ENCODE data around the gene SPHK1. TPM values are rescaled to one million over a fixed set of nuclear protein-coding genes. Genes with fewer than 3 reads are reported as not detected.

The SPHK1 gene
- total and polyA plus RNA-seq, 7 donors: 0.90 to 21.3 (median 3.1) TPM

DNA sequence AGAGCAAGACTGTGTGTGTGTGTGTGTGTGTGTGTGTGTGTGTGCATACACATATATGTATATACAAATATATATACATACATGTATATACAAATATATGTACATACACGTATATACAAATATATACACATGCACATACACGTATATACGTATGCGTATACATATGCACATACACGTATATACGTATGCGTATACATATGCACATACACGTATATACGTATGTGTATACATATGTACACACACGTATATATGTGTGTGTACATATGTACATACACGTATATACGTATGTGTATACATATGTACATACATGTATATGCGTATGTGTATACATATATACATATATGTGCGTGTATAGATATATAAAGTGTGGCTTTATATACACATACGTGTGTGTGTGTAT lies 31.4 kb downstream of the SPHK1 start:
- H3K4me3 ChIP-seq: no peak overlapping the region
- H3K27me3 ChIP-seq (ENCODE audit: insufficient read depth in 3 of 3, low read length in 2 of 3): no peaks in the 10 kb centered on the region
- peaks cover 0 to 11% of the 10 kb centered on the region in 2 donors for H3K36me3 ChIP-seq (ENCODE audit: insufficient read depth in 1 of 2, low read depth in 1 of 2)
- intact Hi-C loops (cut with DNase I): loop anchor here in 1 of 2 donors (5.0 kb wide), 1 partner anchor 37 kb away; the partner anchor contains the start of gene UBE2O
- H3K27ac ChIP-seq: peak overlapping the region; percentile 69
- no peak for DNase-seq
- no peak for ATAC-seq
- WGBS, 3 donors: 81 to 91% (median 82%) methylated on average over 15 of the region's 15 CpGs
- H3K4me1 ChIP-seq: peaks cover 51% of the 10 kb centered on the region
- TF ChIP-seq, protein P1, sequence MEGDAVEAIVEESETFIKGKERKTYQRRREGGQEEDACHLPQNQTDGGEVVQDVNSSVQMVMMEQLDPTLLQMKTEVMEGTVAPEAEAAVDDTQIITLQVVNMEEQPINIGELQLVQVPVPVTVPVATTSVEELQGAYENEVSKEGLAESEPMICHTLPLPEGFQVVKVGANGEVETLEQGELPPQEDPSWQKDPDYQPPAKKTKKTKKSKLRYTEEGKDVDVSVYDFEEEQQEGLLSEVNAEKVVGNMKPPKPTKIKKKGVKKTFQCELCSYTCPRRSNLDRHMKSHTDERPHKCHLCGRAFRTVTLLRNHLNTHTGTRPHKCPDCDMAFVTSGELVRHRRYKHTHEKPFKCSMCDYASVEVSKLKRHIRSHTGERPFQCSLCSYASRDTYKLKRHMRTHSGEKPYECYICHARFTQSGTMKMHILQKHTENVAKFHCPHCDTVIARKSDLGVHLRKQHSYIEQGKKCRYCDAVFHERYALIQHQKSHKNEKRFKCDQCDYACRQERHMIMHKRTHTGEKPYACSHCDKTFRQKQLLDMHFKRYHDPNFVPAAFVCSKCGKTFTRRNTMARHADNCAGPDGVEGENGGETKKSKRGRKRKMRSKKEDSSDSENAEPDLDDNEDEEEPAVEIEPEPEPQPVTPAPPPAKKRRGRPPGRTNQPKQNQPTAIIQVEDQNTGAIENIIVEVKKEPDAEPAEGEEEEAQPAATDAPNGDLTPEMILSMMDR (IDR thresholded peaks at IDR 0.05): no peak
- no peaks in the 10 kb centered on the region for H3K9me3 ChIP-seq

DNA sequence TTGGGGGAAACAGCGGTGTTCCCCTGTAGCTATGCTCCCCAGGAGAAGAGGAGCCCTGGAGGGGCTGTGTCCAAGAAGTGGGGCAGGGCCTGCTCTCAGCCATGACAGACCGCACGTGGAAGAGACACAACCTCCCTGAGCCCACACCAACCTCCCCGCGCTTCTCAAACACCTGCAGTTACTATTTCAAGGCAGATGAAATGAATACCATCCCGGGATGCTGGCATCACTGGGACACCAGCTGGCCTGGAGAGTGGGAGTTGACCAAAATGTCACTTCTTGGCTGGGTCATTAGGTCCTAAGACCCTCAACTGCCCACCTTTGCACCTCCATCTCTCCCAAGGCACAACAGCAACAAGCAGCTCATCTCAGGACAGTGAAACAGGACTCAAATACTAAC lies 32.0 kb downstream of the SPHK1 start:
- WGBS, 3 donors: 39 to 65% (median 46%) methylated on average over 6 of the region's 6 CpGs
- Histone ChIP-seq H3K4me1 (peaks cover 51% of the 10 kb centered on the region), H3K27me3 (ENCODE audit: insufficient read depth in 3 of 3, low read length in 2 of 3) (no peaks in the 10 kb centered on the region), H3K9me3 (no peaks in the 10 kb centered on the region), H3K27ac (peak overlapping the region; percentile 69), H3K36me3 (ENCODE audit: insufficient read depth in 1 of 2, low read depth in 1 of 2) (peaks cover 0 to 11% of the 10 kb centered on the region in 2 donors), H3K4me3 (no peak overlapping the region)
- no peak for DNase-seq
- TF ChIP-seq, protein P1 (IDR thresholded peaks at IDR 0.05): no peak
- ATAC-seq: peak; percentile 41 to 81 (median 66)
- intact Hi-C loops (cut with DNase I): loop anchor here in 1 of 2 donors (5.0 kb wide), 1 partner anchor 36 kb away; the partner anchor contains the start of gene UBE2O

GRCh38 chr17:76416899-76417298 lies 32.5 kb downstream of the SPHK1 start:
- Histone ChIP-seq H3K27ac (peak overlapping the region; percentile 69), H3K4me3 (no peak overlapping the region), H3K9me3 (no peaks in the 10 kb centered on the region), H3K27me3 (ENCODE audit: insufficient read depth in 3 of 3, low read length in 2 of 3) (no peaks in the 10 kb centered on the region), H3K36me3 (ENCODE audit: insufficient read depth in 1 of 2, low read depth in 1 of 2) (peaks cover 0 to 8% of the 10 kb centered on the region in 2 donors), H3K4me1 (peaks cover 51% of the 10 kb centered on the region)
- ATAC-seq: peak; percentile 63 to 81 (median 74)
- TF ChIP-seq, protein P1 (IDR thresholded peaks at IDR 0.05): no peak
- DNase-seq: no peak
- intact Hi-C loops (cut with DNase I): loop anchor here in 1 of 2 donors (5.0 kb wide), 1 partner anchor 35 kb away; the partner anchor contains the start of gene UBE2O
- 74 to 87% (median 83%) methylated on average over 4 of the region's 4 CpGs for WGBS, 3 donors

- Histone ChIP-seq H3K36me3 (ENCODE audit: insufficient read depth in 1 of 2, low read depth in 1 of 2) (peaks cover 0 to under 1% of the 10 kb centered on the region in 2 donors), H3K27ac (peak overlapping the region; percentile 69), H3K4me1 (peaks cover 51% of the 10 kb centered on the region), H3K27me3 (ENCODE audit: insufficient read depth in 3 of 3, low read length in 2 of 3) (no peaks in the 10 kb centered on the region), H3K4me3 (no peak overlapping the region), H3K9me3 (no peaks in the 10 kb centered on the region)
- TF ChIP-seq, protein P1 (IDR thresholded peaks at IDR 0.05): no peak
- intact Hi-C loops (cut with DNase I): loop anchor here in 1 of 2 donors (5.0 kb wide), 1 partner anchor 35 kb away; the partner anchor contains the start of gene UBE2O
- no peak for DNase-seq
- 57 to 60% (median 57%) methylated on average over 11 of the region's 11 CpGs for WGBS, 3 donors
- no peak for ATAC-seq
These were observed 33.2 kb downstream of the SPHK1 start for GRCh38 chr17:76417499-76418143.
